IPS-18c (cell line): ENCODE measurements around the gene RYR2.
"Not testable (repeated sequence)": the region's sequence is repeated elsewhere in the genome, so short reads cannot be mapped to it uniquely, and the experiment has no call there.

Experiments used
- H3K4me3 ChIP-seq: 2 replicates; pipeline ENCODE4 v1.7.0; 2013; ENCODE audit warnings: low read depth, mild to moderate bottlenecking, low read length, moderate library complexity; ENCODE audit not compliant: insufficient read depth
- H3K9me3 ChIP-seq: one replicate; pipeline ENCODE4 v1.6.1; 2013; ENCODE audit warnings: mild to moderate bottlenecking, low read length, moderate library complexity; ENCODE audit not compliant: control insufficient read depth, insufficient read depth

RYR2 gene

DNA sequence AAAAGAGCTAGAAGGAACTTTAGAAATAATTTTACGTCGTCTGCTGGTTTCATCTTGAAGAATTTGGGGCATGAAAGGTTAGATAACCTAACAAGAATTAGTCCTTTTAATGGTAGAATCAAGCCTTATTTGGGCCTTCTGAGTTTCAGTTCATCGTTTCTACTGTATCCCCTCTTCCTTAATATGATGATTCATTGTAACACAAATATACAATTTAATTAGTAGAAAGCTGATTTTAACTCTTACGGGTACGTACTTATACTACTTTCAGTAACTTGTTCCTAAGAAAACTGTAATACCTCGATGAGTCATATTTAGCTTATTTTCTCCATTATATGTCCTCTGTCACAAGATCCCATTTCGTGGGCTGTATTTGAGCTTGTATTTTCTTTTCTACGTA lies 264.7 kb downstream of the RYR2 start:
- no peaks in the 10 kb centered on the region for H3K9me3 ChIP-seq
- no peak overlapping the region for H3K4me3 ChIP-seq

DNA sequence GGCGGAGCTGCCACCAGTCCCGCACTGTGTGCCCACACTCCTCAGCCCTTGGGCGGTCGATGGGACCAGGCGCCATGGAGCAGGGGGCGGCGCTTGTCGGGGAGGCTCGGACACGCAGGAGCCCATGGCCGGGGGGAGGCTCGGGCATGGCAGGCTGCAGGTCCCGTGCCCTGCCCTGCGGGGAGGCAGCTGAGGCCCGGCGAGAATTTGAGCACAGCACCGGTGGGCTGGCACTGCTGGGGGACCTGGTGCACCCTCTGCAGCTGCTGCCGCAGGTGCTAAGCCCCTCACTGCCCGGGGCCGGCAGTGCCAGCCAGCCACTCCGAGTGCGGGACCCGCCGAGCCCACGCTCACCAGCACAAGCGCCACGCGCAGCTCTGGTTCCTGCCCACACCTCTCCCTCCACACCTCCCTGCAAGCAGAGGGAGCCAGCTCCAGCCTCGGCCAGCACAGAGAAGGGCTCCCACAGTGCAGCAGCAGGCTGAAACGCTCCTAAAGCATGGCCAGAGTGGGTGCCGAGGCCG lies 267.7 kb downstream of the RYR2 start:
- Histone ChIP-seq H3K9me3 (no peaks in the 10 kb centered on the region), H3K4me3 (no peak overlapping the region)

GRCh38 chr1:237316352-237316751 lies 274.4 kb downstream of the RYR2 start:
- no peaks in the 10 kb centered on the region for H3K9me3 ChIP-seq
- H3K4me3 ChIP-seq: no peak overlapping the region

GRCh38 chr1:237318748-237319147 lies 276.8 kb downstream of the RYR2 start:
- Histone ChIP-seq H3K9me3 (no peaks in the 10 kb centered on the region), H3K4me3 (no peak overlapping the region)

GRCh38 chr1:237320890-237321289 lies 278.9 kb downstream of the RYR2 start:
- H3K4me3 ChIP-seq: no peak overlapping the region
- H3K9me3 ChIP-seq: no peaks in the 10 kb centered on the region

- Histone ChIP-seq H3K4me3 (no peak overlapping the region), H3K9me3 (no peaks in the 10 kb centered on the region)
Measured at GRCh38 chr1:237324226-237324625, 282.2 kb downstream of the RYR2 start.

GRCh38 chr1:237327061-237327460 lies 285.1 kb downstream of the RYR2 start:
- Histone ChIP-seq H3K9me3 (no peaks in the 10 kb centered on the region), H3K4me3 (no peak overlapping the region)

DNA sequence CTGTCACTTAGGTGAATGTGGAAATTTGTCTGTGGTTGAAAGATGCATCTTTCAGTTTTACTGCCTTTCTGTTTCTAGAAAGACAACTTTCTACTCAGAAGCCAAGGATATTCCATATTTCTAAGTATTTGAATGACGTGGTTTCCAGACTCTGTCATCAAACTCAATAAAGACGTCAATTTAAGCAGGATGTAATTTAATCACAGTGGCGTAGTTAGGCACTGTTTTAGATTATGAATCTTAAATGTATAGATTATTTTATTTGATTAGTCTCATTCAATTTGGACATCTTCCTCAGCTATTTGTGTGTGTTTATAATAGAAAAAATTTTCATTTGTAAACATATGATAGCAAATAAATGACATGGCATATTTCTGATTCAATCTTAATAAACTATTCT lies 298.9 kb downstream of the RYR2 start:
- H3K4me3 ChIP-seq: no peak overlapping the region
- H3K9me3 ChIP-seq: peaks cover 2% of the 10 kb centered on the region

DNA sequence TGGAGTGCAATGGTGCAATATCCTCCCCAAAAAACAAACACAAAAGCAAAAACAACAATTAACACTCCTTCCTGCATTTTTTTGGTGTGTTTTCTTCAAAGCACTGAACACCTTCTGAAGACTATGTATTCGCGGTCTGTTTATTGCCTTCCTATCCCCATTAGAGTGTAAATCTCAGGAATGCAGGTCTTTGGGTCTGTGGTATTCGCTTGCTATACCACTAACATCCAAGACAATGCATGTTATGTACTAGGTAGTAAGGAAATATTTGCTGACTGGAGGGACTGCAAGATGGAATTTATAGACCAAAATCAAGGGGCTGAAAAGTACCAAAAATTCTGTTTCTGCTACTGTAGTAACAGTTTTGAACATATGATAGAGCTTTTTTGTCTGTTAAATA lies 299.4 kb downstream of the RYR2 start:
- no peak overlapping the region for H3K4me3 ChIP-seq
- H3K9me3 ChIP-seq: peaks cover 2% of the 10 kb centered on the region

- Histone ChIP-seq H3K9me3 (no peaks in the 10 kb centered on the region), H3K4me3 (no peak overlapping the region)
Measured at GRCh38 chr1:237342730-237343129, 300.7 kb downstream of the RYR2 start.

- H3K9me3 ChIP-seq: no peaks in the 10 kb centered on the region
- H3K4me3 ChIP-seq: no peak overlapping the region
Measured at GRCh38 chr1:237352747-237353146, 310.8 kb downstream of the RYR2 start.

GRCh38 chr1:237353918-237354317 lies 311.9 kb downstream of the RYR2 start:
- Histone ChIP-seq H3K4me3 (no peak overlapping the region), H3K9me3 (no peaks in the 10 kb centered on the region)

- Histone ChIP-seq H3K4me3 (no peak overlapping the region), H3K9me3 (no peaks in the 10 kb centered on the region)
Measured at GRCh38 chr1:237355022-237355421, 313.0 kb downstream of the RYR2 start.

GRCh38 chr1:237358555-237358954 lies 316.6 kb downstream of the RYR2 start:
- H3K4me3 ChIP-seq: no peak overlapping the region
- no peaks in the 10 kb centered on the region for H3K9me3 ChIP-seq

GRCh38 chr1:237367758-237368157 lies 325.8 kb downstream of the RYR2 start:
- H3K4me3 ChIP-seq: no peak overlapping the region
- no peaks in the 10 kb centered on the region for H3K9me3 ChIP-seq

- not testable (repeated sequence) for H3K4me3 ChIP-seq, H3K9me3 ChIP-seq
Measured at GRCh38 chr1:237371477-237371876, 329.5 kb downstream of the RYR2 start.

- no peak overlapping the region for H3K4me3 ChIP-seq
- no peaks in the 10 kb centered on the region for H3K9me3 ChIP-seq
Measured at GRCh38 chr1:237383791-237384190, 341.8 kb downstream of the RYR2 start.

DNA sequence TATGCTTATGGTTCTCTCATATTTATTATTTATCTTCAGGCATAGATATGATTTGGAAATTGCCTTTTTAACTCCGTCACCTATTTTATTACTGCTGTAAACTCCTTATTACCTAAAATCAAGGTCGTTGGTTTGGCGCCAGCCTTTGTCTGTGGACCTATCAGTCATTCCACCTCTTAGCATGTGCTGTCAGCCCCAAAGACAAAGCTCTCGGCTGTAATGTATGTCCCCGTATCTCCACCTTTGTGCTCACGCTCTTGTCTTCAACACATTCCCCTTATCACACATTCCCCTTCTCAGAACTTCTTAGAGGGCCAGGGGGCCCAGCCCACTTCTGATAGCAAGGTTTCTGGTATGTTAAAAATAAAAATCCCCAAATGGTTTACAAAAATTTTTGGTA lies 342.2 kb downstream of the RYR2 start:
- Histone ChIP-seq H3K4me3 (no peak overlapping the region), H3K9me3 (no peaks in the 10 kb centered on the region)

DNA sequence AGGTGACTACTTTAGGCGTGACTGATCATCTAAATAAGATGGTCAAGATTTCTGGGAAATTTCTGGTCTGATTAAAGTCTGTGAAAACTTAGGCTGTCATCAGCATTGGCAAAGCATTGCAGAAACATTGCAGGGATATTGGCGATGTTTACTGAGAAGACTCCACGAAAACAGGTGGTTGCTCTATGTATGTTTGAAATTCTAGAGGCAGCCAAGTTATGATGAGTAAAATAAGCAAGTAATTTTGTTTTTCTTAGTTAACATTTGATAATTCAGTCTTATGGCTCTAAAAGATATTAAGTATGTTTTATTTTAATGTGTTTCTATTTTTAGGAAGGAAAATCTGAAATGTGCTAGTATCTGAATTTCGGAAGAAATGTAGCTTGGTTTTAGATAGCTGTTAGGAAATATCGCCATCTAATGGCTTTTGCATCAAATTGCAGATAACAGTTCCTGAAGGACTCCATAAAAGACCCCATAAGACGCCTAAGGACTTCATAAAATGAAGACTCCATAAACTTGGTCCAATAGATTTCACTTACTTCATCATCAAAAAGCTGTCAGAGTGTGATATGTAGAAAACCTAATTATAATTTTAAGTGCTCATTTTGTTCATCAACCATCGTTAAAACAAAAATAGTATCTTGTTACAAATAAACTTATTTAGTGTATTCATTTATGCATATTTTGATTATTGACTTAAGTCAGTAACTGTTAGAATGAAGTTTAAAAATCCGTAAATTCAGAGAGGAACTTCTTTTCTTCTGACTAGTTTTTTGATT lies 344.6 kb downstream of the RYR2 start:
- Histone ChIP-seq H3K4me3 (no peak overlapping the region), H3K9me3 (no peaks in the 10 kb centered on the region)
